NT2/D1 (cell line): Measurements from ENCODE around the gene PCTP.

Experiments
- YY1 ChIP-seq: IDR thresholded peaks from 2 replicates; pipeline ENCODE4 v1.6.1; 2011; ENCODE audit not compliant: insufficient read length, insufficient read depth
- ZNF274 ChIP-seq: IDR thresholded peaks from 2 replicates; pipeline ENCODE4 v1.6.1; 2011; ENCODE audit warnings: mild to moderate bottlenecking, low read depth, low read length

- TF ChIP-seq YY1 (no peak), ZNF274 (no peak)
Measured at GRCh38 chr17:55735731-55736405, 15.0 kb upstream of the PCTP start.
